ENCODE results near the gene MAOA.
A peak's percentile ranks its signal among the peaks of the same experiment; 100 is the strongest.
"Not testable (repeated sequence)": the region's sequence is repeated elsewhere in the genome, so short reads cannot be mapped to it uniquely, and the experiment has no call there.

Gene MAOA

GRCh38 chrX:43656005-43656494 lies at the start of gene MAOA:
Gene MAOA, plus strand, starts transcription at chrX:43656299. Its CDS starts 43 bp downstream, at chrX:43656342.
- DNase-seq = peak; percentile 58

- DNase-seq = no peak
Measured at GRCh38 chrX:43612400-43612799, 43.7 kb upstream of the MAOA start.

- DNase-seq = no peak
Measured at GRCh38 chrX:43615660-43616059, 40.4 kb upstream of the MAOA start.

GRCh38 chrX:43618366-43619205 lies 37.5 kb upstream of the MAOA start:
- DNase-seq = no peak

GRCh38 chrX:43619861-43620260 lies 36.2 kb upstream of the MAOA start:
- not testable (repeated sequence) for DNase-seq

GRCh38 chrX:43627147-43627546 lies 29.0 kb upstream of the MAOA start:
- DNase-seq = no peak

- DNase-seq = no peak
Measured at GRCh38 chrX:43627669-43628068, 28.4 kb upstream of the MAOA start.

- DNase-seq = no peak
Measured at GRCh38 chrX:43629229-43629628, 26.9 kb upstream of the MAOA start.

- DNase-seq = no peak
Measured at GRCh38 chrX:43631841-43632240, 24.3 kb upstream of the MAOA start.

GRCh38 chrX:43633081-43633480 lies 23.0 kb upstream of the MAOA start:
- no peak for DNase-seq

GRCh38 chrX:43633757-43634156 lies 22.3 kb upstream of the MAOA start:
- no peak for DNase-seq

- DNase-seq = no peak
Measured at GRCh38 chrX:43640482-43640881, 15.6 kb upstream of the MAOA start.

GRCh38 chrX:43641691-43642090 lies 14.4 kb upstream of the MAOA start:
- no peak for DNase-seq

- no peak for DNase-seq
Measured at GRCh38 chrX:43643201-43643600, 12.9 kb upstream of the MAOA start.

GRCh38 chrX:43643662-43644061 lies 12.4 kb upstream of the MAOA start:
- no peak for DNase-seq

- DNase-seq = no peak
Measured at GRCh38 chrX:43644124-43644701, 11.9 kb upstream of the MAOA start.

GRCh38 chrX:43646800-43647199 lies 9.3 kb upstream of the MAOA start:
- no peak for DNase-seq

- peak; percentile 94 for DNase-seq
Measured at GRCh38 chrX:43654431-43655150, 1.5 kb upstream of the MAOA start.

GRCh38 chrX:43655151-43656004 lies 721 bp upstream of the MAOA start:
- peak; percentile 51 for DNase-seq

GRCh38 chrX:43657671-43658070 lies 1.6 kb downstream of the MAOA start:
- DNase-seq = no peak

- no peak for DNase-seq
Measured at GRCh38 chrX:43661521-43662240, 5.6 kb downstream of the MAOA start.

- DNase-seq = no peak
Measured at GRCh38 chrX:43663173-43663572, 7.1 kb downstream of the MAOA start.

All from retina (tissue), 1 donor.